Measurements from ENCODE around the gene ZFAND2B. TPM values are rescaled to one million over a fixed set of nuclear protein-coding genes. Genes with fewer than 3 reads are reported as not detected.

ZFAND2B gene
- total RNA-seq, 1 donor from 2014 or later = 49.5 TPM

DNA sequence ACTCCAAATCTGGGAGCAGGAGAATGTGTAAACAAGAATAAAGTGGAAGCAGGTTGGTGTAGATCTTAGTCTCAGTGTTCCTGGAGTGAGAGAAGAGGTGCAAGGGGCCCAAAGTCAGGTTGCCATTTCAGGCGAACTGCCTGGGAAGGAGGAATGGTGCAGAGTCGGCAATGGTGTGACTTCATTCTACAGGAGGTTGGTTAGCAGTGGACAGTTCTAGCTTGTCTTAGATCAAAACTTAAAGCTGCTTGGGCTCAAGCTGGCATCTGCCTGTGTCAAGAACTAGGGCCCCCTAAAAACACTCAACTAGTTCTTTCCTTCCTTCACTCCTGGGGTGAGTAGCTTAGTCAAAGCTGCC lies 42.2 kb downstream of the ZFAND2B start:
- H3K4me3 Mint-ChIP-seq (ENCODE audit: unreplicated experiment) = peak overlapping the region; percentile 34
- peaks cover 4% of the 10 kb centered on the region for H3K27me3 Mint-ChIP-seq (ENCODE audit: unreplicated experiment)
- H3K36me3 Mint-ChIP-seq (ENCODE audit: unreplicated experiment) = no peaks in the 10 kb centered on the region

GRCh38 chr2:219249203-219249980 lies 42.8 kb downstream of the ZFAND2B start:
- H3K4me1 Mint-ChIP-seq (ENCODE audit: low read depth, unreplicated experiment) = peaks cover 21% of the 10 kb centered on the region
- TF ChIP-seq, protein P1, sequence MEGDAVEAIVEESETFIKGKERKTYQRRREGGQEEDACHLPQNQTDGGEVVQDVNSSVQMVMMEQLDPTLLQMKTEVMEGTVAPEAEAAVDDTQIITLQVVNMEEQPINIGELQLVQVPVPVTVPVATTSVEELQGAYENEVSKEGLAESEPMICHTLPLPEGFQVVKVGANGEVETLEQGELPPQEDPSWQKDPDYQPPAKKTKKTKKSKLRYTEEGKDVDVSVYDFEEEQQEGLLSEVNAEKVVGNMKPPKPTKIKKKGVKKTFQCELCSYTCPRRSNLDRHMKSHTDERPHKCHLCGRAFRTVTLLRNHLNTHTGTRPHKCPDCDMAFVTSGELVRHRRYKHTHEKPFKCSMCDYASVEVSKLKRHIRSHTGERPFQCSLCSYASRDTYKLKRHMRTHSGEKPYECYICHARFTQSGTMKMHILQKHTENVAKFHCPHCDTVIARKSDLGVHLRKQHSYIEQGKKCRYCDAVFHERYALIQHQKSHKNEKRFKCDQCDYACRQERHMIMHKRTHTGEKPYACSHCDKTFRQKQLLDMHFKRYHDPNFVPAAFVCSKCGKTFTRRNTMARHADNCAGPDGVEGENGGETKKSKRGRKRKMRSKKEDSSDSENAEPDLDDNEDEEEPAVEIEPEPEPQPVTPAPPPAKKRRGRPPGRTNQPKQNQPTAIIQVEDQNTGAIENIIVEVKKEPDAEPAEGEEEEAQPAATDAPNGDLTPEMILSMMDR (IDR thresholded peaks at IDR 0.05; ENCODE audit: partially characterized antibody, unreplicated experiment) = no peak
- H3K4me3 Mint-ChIP-seq (ENCODE audit: unreplicated experiment) = no peak overlapping the region
- H3K36me3 Mint-ChIP-seq (ENCODE audit: unreplicated experiment) = no peaks in the 10 kb centered on the region
- peaks cover 4% of the 10 kb centered on the region for H3K27me3 Mint-ChIP-seq (ENCODE audit: unreplicated experiment)
- peaks cover 8% of the 10 kb centered on the region for H3K9me3 Mint-ChIP-seq (ENCODE audit: unreplicated experiment)
- H3K27ac Mint-ChIP-seq (ENCODE audit: unreplicated experiment) = peak overlapping the region; percentile 70
- no peak for DNase-seq

More for the DNA sequence above, 42.2 kb downstream of the ZFAND2B start:
- Mint-ChIP-seq H3K9me3 (ENCODE audit: unreplicated experiment) (peaks cover 10% of the 10 kb centered on the region), H3K27ac (ENCODE audit: unreplicated experiment) (peak overlapping the region; percentile 56), H3K4me1 (ENCODE audit: low read depth, unreplicated experiment) (peaks cover 21% of the 10 kb centered on the region)
- no peak for DNase-seq
- TF ChIP-seq, protein P1 (IDR thresholded peaks at IDR 0.05; ENCODE audit: partially characterized antibody, unreplicated experiment) = no peak

- no peaks in the 10 kb centered on the region for H3K36me3 Mint-ChIP-seq (ENCODE audit: unreplicated experiment)
- DNase-seq = no peak
- H3K4me1 Mint-ChIP-seq (ENCODE audit: low read depth, unreplicated experiment) = peaks cover 22% of the 10 kb centered on the region
- H3K27ac Mint-ChIP-seq (ENCODE audit: unreplicated experiment) = no peak overlapping the region
- H3K4me3 Mint-ChIP-seq (ENCODE audit: unreplicated experiment) = no peak overlapping the region
- TF ChIP-seq, protein P1 (IDR thresholded peaks at IDR 0.05; ENCODE audit: partially characterized antibody, unreplicated experiment) = no peak
- H3K27me3 Mint-ChIP-seq (ENCODE audit: unreplicated experiment) = peaks cover 9% of the 10 kb centered on the region
- peaks cover 6% of the 10 kb centered on the region for H3K9me3 Mint-ChIP-seq (ENCODE audit: unreplicated experiment)
Measured at GRCh38 chr2:219250049-219250781, 43.6 kb downstream of the ZFAND2B start.

DNA sequence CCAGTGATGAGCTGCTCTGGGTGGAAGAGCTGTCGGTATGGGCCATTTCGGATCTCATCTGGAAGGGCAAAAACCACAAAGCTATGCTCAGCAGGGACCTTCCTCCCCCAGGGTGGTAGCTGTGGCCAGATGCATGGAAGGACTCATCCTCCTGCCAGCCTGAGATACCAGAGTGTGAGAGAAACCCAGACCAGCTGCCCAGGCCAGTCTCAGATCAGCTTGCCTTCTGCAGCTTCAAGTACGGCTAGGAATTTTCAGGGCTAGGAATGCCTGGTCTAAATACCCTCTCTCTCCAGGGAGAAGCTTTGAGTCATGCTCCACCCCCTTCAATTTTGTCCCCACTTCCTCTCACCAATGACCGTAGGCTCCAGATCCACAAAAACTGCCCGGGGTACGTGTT lies 45.1 kb downstream of the ZFAND2B start:
- peaks cover 5% of the 10 kb centered on the region for H3K9me3 Mint-ChIP-seq (ENCODE audit: unreplicated experiment)
- H3K4me3 Mint-ChIP-seq (ENCODE audit: unreplicated experiment) = peak overlapping the region; percentile 88
- H3K4me1 Mint-ChIP-seq (ENCODE audit: low read depth, unreplicated experiment) = peaks cover 22% of the 10 kb centered on the region
- H3K27me3 Mint-ChIP-seq (ENCODE audit: unreplicated experiment) = peaks cover 11% of the 10 kb centered on the region
- peak overlapping the region; percentile 52 for H3K27ac Mint-ChIP-seq (ENCODE audit: unreplicated experiment)
- H3K36me3 Mint-ChIP-seq (ENCODE audit: unreplicated experiment) = no peaks in the 10 kb centered on the region
- TF ChIP-seq, protein P1 (IDR thresholded peaks at IDR 0.05; ENCODE audit: partially characterized antibody, unreplicated experiment) = no peak
- no peak for DNase-seq

- DNase-seq = no peak
- H3K36me3 Mint-ChIP-seq (ENCODE audit: unreplicated experiment) = no peaks in the 10 kb centered on the region
- TF ChIP-seq, protein P1 (IDR thresholded peaks at IDR 0.05; ENCODE audit: partially characterized antibody, unreplicated experiment) = no peak
- H3K4me3 Mint-ChIP-seq (ENCODE audit: unreplicated experiment) = peak overlapping the region; percentile 88
- peak overlapping the region; percentile 52 for H3K27ac Mint-ChIP-seq (ENCODE audit: unreplicated experiment)
- H3K9me3 Mint-ChIP-seq (ENCODE audit: unreplicated experiment) = peaks cover 5% of the 10 kb centered on the region
- H3K4me1 Mint-ChIP-seq (ENCODE audit: low read depth, unreplicated experiment) = peaks cover 22% of the 10 kb centered on the region
- H3K27me3 Mint-ChIP-seq (ENCODE audit: unreplicated experiment) = peaks cover 11% of the 10 kb centered on the region
Measured at GRCh38 chr2:219252084-219252483, 45.5 kb downstream of the ZFAND2B start.

Measured in glutamatergic neuron (in vitro differentiated cells).